Activated naive CD4-positive, alpha-beta T cell (primary cell): ENCODE data around the gene ANTXR1.

Experiments used
- DNase-seq, 4 experiments: peaks; one replicate each; lab custom pipeline; 2025; lab: John Stamatoyannopoulos, UW

The ANTXR1 gene

GRCh38 chr2:69279931-69280681, 267.1 kb downstream of the ANTXR1 start:
- no peak for DNase-seq

- no peak for DNase-seq
Observed at GRCh38 chr2:69280796-69281412, 267.9 kb downstream of the ANTXR1 start.

GRCh38 chr2:69285379-69285894, 272.5 kb downstream of the ANTXR1 start:
- no peak for DNase-seq

GRCh38 chr2:69287544-69287943, 274.6 kb downstream of the ANTXR1 start:
- no peak for DNase-seq

GRCh38 chr2:69288429-69288828, 275.4 kb downstream of the ANTXR1 start:
- no peak for DNase-seq

GRCh38 chr2:69291004-69291650, 278.1 kb downstream of the ANTXR1 start:
- no peak for DNase-seq

GRCh38 chr2:69291721-69292120, 278.7 kb downstream of the ANTXR1 start:
- no peak for DNase-seq

- DNase-seq = no peak
Observed at GRCh38 chr2:69292256-69292655, 279.3 kb downstream of the ANTXR1 start.

GRCh38 chr2:69296421-69296820, 283.4 kb downstream of the ANTXR1 start:
- DNase-seq = no peak

GRCh38 chr2:69297216-69297615, 284.2 kb downstream of the ANTXR1 start:
- no peak for DNase-seq

GRCh38 chr2:69298261-69298660, 285.3 kb downstream of the ANTXR1 start:
- DNase-seq = no peak

GRCh38 chr2:69298862-69299261, 285.9 kb downstream of the ANTXR1 start:
- no peak for DNase-seq
